ENCODE data around the gene ATP1B2.

The ATP1B2 gene

GRCh38 chr17:7684851-7685532, 34.3 kb downstream of the ATP1B2 start:
- no peak for DNase-seq

GRCh38 chr17:7685533-7686221, 35.0 kb downstream of the ATP1B2 start:
- peak in 57 of 58 donors; percentile 52 to 94 (median 88) for DNase-seq

- peak in 56 of 58 donors; percentile 55 to 95 (median 82) for DNase-seq
Observed at GRCh38 chr17:7686222-7687071, 35.7 kb downstream of the ATP1B2 start.

GRCh38 chr17:7687072-7687907, 36.6 kb downstream of the ATP1B2 start, which contains the start of gene TP53:
Gene TP53 (minus strand): TSS chr17:7687490. CDS start chr17:7676594, 10,896 bp downstream.
- DNase-seq = peak in 57 of 58 donors; percentile 20 to 93 (median 84)

GRCh38 chr17:7687908-7688807, 37.4 kb downstream of the ATP1B2 start, which contains the start of gene WRAP53:
Gene WRAP53 (plus strand): TSS chr17:7688477. CDS start chr17:7688649, 172 bp downstream.
- peak; percentile 82 to 99 (median 97) for DNase-seq

GRCh38 chr17:7688808-7689316, 38.1 kb downstream of the ATP1B2 start:
- DNase-seq = no peak

GRCh38 chr17:7695586-7695985, 44.9 kb downstream of the ATP1B2 start:
- DNase-seq = no peak

GRCh38 chr17:7697828-7698588, 47.3 kb downstream of the ATP1B2 start:
- no peak for DNase-seq

- DNase-seq = no peak
Observed at GRCh38 chr17:7700510-7700909, 49.8 kb downstream of the ATP1B2 start.

- no peak for DNase-seq
Observed at GRCh38 chr17:7701681-7702080, 51.0 kb downstream of the ATP1B2 start.

GRCh38 chr17:7702776-7703175, 52.0 kb downstream of the ATP1B2 start:
- DNase-seq = no peak

- DNase-seq = peak in 46 of 58 donors; percentile 13 to 86 (median 63)
Observed at GRCh38 chr17:7703584-7704479, 53.1 kb downstream of the ATP1B2 start.

GRCh38 chr17:7704601-7705268, 54.0 kb downstream of the ATP1B2 start, which contains the start of gene EFNB3:
Gene EFNB3 (plus strand): TSS chr17:7705202. CDS start chr17:7705599, 397 bp downstream.
- peak in 21 of 58 donors; percentile 7 to 73 (median 52) for DNase-seq

- DNase-seq = peak in 1 of 58 donors; percentile 43
Observed at GRCh38 chr17:7705269-7706255, 54.8 kb downstream of the ATP1B2 start.

- DNase-seq = no peak
Observed at GRCh38 chr17:7706631-7707354, 56.1 kb downstream of the ATP1B2 start.
